GM18507 (cell line): Measurements from ENCODE around the gene PIP5K1A.
"Not testable (repeated sequence)": the region's sequence is repeated elsewhere in the genome, so short reads cannot be mapped to it uniquely, and the experiment has no call there.

Source experiments
- DNase-seq: peaks from one replicate; pipeline ENCODE4 v3.0.0; 2011; ENCODE audit warnings: low read depth; ENCODE audit not compliant: insufficient read length; ENCODE audit errors: extremely low spot score
- FAIRE-seq: peaks from 2 replicates; lab custom pipeline; 2011; peaks lifted over from hg19 to GRCh38; lab: Jason Lieb, UNC

Gene PIP5K1A

DNA sequence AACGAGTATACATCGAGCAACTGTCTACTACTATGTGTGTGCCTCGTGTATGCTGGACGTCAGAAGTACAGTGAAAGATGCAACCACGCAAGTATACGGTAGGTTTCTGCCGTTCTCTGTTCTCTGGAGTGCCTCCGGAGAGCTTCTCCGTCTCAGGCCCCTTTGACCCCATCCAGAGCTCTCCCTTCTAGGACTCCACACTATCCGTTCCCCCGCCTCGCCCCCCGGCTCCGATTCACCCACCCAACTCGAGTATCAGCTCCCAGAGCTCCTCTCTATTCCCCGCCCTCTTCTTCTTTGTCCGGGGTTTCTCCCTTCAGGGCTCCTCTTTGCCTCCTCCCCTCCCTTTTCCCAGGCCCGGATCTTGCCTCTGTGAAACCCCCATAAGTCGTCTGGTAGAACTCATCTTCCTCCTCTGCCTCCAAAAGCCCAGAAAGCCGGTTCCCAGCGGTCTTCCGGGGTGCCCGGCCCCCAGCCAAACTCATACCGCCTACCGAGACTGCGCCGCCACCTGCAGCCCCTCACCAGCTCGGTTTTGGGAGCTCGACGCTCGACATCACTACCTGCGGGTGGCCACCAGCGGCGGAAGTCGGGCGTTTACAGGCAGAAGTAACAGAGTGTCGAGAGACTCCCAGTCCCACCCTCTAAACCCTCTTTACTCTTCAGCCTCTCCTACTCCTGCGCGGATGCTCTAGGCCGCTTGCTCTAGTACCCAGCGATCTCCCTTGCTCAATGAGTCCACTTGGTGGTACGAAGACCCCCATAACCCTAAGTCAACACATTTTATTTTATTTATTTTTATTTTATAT is 8.5 kb upstream of the PIP5K1A start, which contains the start of gene VPS72:
Gene VPS72 (minus strand): TSS at position 561 of the 809 bp plus-strand sequence. CDS start 76 bp downstream, at position 485.
- peak; percentile 87 for FAIRE-seq
- DNase-seq, result peak; percentile 84

DNA sequence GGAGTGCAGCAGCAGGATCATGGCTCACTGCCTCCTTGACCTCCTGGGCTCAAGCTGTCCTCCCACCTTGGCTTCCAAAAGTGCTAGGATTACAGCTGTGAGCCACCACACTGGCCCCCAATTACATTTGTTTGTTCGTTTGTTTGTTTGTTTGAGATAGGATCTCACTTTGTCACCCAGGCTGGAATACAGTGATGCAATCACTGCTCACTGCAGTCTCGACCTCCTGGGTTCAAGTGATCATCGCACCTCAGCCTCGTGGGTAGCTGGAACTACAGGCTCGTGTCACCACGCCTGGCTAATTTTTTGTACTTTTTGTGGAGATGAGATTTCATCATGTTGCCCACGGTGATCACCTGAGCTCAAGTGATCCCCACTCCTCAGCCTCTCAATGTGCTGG is 6.3 kb upstream of the PIP5K1A start:
- DNase-seq, result no peak
- FAIRE-seq, result no peak

DNA sequence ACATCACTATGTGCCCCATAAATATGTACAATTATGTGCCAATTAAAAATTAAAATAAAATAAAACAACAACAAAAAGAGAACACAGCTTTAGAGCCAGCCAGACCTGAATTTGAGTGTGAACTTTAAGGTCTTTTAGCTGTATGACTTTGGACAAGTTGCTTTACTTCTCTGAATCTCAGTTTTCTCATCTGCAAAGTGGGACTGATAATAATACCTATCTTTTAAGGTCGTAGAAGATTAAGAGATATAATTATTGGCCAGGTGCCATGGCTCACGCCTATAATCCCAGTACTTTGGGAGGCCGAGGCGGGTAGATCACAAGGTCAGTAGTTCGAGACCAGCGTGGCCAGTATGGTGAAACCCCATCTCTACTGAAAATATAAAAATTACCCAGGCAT is 5.0 kb upstream of the PIP5K1A start:
- no peak for FAIRE-seq
- no peak for DNase-seq

DNA sequence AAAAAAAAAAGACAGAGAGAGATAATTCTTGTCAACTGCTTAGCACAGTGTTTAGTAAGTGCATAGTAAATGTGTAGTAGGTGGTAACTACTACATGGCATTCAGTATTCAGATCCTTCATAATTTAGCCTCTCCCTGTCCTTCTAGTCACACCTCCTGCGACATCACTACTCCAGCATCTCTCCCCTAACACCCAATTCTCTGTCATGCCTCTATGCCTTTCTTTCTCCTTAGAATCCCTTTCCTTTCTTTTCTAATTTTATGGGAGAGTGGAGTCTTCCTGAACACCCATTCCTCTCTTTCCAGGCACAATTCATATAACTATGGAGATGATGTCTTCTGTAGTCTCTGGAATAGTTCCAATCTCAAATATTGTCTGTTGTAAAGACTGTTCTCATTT is 4.5 kb upstream of the PIP5K1A start:
- no peak for FAIRE-seq

DNA sequence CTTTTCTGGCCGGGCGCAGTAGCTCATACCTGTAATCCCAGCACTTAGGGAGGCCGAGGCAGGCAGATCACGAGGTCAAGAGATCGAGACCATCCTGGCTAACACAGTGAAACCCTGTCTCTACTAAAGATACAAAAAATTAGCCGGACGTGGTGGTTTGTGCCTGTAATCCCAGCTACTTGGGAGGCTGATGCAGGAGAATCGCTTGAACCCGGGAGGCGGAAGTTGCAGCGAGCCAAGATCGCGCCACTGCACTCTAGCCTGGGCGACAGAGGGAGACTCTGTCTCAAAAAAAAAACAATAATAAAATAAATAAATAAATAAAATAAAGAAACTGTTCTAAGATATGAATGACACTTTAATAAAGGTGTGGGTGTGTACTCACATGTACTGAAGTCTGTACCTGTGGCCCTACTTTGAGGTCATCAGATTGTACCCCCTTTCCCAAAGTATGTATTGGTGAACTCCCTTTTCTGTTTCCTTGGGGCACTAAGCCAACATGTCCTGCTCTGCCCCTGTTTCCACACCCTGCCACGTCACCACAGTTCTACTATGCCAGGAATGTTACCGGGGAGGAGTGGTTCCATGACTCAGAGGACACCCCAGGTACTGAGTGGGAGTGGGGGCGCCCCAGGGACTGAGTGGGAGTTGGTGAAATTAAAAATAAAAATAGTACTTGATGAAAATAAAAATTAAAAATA is 3.3 kb upstream of the PIP5K1A start:
- not testable (repeated sequence) for FAIRE-seq, DNase-seq

More for the DNA sequence above, 4.5 kb upstream of the PIP5K1A start:
- DNase-seq, result no peak

DNA sequence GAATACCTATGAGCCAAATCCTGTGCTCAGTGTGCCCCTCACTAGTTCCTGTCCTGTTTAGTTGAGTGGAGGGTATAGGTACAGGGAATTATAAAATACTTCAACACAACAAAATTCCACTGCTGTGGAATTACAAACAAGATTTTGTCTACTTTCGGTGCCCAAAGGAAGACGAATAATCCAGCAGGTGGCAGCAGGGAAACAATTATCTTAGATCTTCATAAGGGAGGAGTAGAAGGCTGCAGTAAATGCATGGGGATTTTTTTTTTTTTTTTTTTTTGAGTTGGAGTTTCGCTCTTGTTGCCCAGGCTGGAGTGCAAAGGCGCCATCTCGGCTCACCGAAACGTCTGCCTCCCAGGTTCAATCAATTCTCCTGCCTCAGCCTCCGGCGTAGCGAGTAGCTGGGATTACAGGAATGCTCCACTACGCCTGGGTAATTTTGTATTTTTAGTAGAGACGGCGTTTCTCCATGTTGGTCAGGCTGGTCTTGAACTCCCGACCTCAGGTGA is 2.0 kb upstream of the PIP5K1A start:
- DNase-seq, result no peak
- peak; percentile 73 for FAIRE-seq

DNA sequence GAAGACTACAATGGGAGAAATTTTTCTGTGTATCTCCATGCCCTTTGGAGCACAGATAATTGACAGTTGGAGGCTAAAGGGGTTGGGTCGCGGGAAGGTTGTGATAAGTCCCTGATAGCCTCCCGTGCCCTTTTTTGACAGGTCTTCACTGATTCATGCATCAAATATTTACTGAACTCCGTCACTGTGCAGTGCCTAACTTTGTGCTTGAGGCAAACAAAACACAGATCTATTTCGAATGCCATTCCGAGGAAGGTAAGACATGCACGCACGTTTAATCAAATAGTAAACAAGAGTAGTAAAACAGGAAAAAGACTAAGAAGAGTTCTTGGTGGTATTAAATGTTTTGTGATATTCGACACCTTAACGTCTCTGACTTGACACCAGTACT is 494 bp upstream of the PIP5K1A start:
- no peak for FAIRE-seq

DNA sequence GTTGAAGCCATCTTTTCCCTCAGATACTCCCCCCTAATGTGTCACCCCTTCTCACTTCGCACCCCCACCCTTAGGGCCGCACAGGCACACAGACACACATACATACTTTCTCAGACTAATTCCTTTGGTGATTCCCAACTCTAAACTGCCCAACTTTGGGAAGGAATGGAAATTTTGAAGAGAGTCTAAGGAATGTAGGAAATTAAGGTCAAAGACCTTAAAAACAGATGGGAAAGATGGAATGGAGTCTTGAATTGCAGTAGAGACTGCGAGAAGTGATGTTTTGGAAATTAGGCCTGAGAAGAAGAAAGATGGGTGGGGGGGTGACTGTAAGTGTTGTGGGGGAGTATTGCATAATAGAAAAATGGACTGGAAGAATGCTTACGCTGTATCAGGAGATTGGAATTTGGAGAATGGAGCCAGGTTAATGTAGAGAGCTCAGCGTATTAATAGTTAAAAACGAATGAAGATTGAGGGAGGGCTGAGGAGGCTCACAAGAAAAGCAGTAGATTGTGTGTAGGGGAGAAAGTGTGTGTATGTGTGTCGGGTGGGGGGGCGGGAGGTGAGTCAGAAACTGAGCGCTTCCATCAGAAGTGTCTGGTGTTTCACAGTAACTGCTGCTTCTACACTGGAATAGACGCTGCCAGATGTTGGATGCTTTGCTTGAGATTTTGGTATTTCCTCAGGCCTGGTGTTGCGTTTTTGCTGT is 1.7 kb downstream of the PIP5K1A start:
- no peak for FAIRE-seq
- DNase-seq, result no peak

More for the DNA sequence above, 494 bp upstream of the PIP5K1A start:
- no peak for DNase-seq

DNA sequence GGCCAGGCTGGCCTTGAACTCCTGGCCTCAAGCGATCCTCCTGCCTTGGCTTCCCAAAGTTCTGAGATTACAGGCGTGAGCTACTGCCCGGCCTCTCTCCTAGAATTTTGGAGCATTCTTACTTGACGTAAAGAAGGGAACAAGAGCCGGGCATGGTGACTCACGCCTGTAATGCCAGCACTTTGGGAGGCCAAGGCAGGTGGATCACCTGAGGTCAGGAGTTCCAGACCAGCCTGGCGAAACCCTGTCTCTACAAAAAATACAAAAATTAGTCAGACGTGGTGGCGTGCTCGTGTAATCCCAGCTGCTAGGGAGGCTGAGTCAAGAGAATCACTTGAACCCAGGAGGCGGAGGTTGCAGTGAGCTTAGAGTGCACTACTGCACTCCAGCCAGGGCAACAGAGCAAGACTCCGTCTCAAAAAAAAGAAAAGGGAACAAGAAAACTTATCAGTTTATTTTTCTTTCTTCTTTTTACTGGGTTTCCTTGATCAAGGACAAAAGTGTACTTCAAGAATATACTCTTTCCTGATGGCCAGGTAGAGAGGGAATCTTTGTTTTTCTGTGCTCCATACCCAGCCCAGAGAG is 7.1 kb downstream of the PIP5K1A start:
- FAIRE-seq, DNase-seq: not testable (repeated sequence)

DNA sequence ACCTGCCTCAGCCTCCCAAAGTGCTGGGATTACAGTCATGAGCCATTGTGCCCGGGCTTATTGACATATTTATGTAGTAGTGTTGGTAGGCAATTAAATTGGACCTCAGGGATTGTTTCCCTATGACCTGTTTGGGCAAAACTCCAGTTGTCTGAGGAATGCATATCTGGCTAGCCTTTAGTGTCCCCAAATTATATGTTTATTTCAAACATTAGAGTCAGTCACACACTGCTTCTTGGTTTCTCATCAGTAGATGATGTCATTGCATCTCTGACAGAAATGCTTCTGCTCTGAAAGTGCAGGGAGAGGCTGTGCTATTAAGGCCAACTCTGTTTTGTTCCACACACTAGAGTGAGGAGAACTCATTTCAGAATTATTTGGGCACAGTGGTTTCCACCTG is 12.5 kb downstream of the PIP5K1A start:
- DNase-seq, result no peak
- no peak for FAIRE-seq

DNA sequence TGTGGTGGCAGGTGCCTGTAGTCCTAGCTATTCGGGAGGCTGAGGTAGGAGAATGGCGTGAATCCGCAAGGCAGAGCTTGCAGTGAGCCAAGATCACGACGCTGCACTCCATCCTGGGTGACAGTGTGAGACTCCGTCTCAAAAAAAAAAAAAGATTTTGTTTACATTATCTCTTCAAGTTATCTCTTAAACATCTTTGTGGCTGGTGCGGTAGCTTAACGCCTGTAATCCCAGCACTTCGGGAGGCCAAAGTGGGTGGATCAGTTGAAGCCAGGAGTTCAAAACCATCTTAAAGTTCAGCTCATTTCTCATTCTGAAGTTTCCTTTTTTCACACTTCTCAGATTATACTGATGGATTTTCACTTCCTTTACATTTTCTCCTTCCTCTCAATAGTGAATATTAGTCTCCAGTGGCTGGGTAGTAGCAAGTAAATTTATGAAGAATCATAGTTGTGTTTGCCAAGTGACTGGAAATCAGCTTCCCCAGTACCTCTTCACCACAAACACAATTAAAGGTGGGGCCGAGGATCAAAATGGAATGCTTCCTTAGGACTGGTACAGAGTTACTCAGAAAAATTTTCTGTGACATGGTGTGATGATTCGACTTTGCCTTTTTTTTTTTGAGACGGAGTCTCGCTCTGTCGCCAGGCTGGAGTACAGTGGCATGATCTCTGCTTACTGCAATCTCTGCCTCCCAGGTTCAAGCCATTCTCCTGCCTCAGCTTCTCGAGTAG is 13.8 kb downstream of the PIP5K1A start:
- FAIRE-seq, result no peak

DNA sequence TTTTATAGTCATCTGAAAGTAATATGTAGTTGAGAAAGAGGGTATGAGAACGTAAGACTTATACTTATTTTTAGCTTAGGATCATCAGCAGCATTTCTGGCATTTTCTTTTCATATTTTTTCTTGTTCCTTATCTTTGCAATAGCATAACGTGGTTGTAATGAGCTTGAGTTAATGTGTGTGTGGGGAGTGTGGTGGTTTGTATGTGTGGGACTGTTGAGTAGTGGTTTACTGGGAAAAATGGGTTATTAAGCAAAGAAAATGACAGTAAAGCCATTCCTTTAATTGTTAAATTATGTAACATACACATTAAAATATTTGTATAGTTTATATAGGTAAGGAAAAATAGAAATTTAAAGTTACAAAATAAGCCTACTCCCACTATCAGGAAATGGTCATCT is 15.2 kb downstream of the PIP5K1A start:
- no peak for FAIRE-seq
- no peak for DNase-seq

More for the DNA sequence above, 13.8 kb downstream of the PIP5K1A start:
- DNase-seq, result no peak

DNA sequence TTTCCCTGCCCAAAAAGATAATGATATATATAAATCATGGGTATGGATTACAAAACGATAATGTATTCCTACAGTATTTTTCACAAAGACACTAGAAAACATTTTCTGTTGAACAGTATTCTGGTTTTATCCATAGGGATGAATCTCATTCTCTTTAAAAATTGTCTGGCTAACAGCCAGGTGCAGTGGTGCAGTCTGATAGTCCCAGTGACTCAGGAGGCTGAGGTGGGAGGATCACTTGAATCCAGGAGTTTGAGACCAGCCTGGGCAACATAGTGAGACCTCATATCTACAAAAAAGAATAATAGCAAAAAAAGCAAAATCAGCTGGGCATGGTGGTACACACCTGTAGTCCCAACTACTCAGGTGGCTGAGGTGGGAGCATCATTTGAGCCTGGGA is 23.3 kb downstream of the PIP5K1A start:
- DNase-seq (no peak), FAIRE-seq (no peak)

DNA sequence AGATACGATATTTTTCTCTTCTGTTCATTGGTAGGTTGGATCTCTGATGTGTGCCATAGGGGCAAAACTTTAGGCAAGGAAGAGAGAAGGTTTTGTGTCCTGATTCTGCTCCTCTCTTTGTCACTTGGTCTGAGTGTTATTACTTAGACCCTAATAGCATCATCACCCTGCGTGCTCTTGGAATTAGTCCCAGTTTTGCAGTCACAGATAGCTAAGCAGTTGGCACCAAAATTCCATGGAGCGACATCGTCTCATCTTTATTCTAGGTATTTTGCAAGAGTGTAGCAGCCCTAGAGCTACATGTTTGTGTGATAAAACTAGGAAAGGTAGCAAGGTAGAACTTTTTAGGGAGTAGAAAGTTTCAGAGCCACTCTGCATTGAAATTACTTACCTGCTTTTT is 23.8 kb downstream of the PIP5K1A start:
- DNase-seq (no peak), FAIRE-seq (no peak)

DNA sequence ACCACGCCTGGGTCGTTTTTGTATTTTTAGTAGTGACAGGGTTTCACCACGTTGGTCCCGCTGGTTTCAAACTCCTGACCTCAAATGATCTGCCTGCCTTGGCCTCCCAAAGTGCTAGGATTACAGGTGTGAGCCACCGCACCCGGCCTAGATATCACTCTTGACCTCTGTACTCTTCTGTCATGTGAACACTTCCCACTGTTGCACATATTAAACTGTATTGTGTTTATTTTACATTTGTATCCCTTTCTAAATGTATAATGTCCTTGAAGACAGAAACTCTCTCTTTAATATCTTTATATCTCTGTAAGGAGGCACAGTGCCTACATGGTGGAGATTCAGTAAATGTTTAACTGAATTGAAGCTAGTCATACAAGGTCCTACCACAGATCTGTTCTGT is 36.9 kb downstream of the PIP5K1A start:
- DNase-seq, result no peak
- no peak for FAIRE-seq

DNA sequence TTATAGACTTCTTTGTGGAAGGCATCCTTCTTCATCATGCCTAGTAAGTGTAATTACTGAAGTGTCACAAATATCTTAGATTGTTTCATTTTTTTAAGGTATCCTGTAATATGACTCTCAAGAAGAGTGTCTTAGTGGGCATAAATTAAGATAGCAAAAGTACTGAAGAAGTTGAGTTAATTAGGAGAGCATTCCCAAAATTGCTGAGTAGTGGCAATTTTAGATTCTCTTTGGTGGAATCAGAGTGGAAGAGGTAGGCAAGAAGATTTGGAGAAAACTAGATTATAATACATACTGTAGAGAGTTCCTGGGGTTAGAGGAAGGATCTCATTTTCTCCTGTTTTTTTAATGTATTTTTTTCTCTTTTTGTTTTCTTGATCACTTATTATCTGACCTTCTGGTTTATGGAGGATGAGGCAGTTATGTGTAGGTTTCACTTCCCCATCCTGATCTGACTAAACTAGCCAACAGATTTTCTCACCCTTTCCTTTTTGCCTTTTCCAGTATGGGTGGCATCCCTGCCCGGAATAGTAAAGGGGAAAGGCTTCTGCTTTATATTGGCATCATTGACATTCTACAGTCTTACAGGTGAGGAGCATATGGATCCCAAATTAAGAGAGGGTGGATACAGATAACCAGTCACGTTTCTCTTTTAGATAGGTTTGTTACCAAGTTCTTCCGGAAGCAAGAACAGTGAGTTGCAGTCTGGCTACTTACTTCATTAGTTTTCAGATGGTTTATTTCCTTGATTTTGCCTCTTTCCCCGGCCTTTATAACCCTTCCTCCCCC is 39.5 kb downstream of the PIP5K1A start:
- FAIRE-seq, result peak; percentile 75
- peak; percentile 11 for DNase-seq

DNA sequence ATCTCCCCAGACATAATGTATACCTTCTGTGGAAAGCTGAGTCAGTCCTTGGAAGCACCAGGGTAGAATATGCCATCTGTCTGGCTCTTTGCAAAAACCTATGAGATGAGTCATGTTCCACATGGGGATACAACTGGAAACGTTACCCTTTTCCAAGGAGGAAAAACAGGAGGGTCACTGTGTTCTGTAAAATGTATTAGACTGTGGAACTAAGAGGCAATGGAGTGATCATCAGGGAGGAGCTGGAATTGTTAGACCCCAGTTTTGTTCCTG is 40.1 kb downstream of the PIP5K1A start:
- DNase-seq (no peak), FAIRE-seq (no peak)

DNA sequence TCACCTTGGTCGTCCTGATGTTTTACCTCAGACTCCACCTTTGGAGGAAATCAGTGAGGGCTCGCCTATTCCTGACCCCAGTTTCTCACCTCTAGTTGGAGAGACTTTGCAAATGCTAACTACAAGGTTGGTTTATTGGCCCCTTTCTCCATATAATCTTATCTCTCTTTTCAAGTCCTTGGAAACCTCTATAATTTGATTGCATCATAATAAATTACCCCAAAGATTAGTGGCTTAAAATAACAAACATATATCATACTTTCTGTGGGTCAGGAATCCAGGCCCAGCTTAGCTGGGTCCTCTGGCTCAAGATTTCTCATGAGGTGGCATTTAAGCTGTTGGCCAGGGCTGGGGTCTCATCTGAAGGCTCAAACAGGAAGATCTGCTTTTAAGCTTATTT is 44.1 kb downstream of the PIP5K1A start:
- DNase-seq (no peak), FAIRE-seq (no peak)
